ENCODE measurements around the gene PVALEF.

The PVALEF gene

DNA sequence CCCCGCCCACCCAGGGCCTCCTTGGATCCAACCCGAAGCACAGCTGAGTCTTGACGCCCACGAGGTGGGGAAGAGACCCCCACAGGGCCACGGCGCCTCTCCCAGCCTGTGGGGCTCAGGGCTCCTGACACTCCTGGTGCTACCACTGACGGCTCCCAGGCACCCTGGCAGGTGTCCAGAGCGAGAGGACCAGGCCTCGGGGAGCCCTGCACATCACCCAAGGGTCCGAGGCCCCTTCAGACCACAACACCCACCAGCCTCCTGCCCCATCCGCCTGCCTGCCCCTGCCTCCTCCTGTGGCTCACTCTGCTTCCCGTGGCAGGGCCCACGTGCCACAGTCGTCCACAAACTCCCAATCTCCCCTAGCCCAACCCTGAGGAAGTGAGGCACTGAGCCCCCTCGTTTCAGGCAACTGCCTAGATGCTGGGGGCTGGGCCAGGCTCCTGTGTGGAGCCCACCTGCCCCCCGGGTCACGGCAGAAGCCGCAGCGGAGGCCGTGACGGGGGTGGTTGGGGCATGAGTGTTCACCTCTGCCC, 29.0 kb downstream of the PVALEF start:
- TF ChIP-seq CTCF (conservative IDR thresholded peaks at IDR 0.05; ENCODE audit: low read depth, low read length), result no peak
- no peak for DNase-seq (ENCODE audit: low read depth)
- H3K4me3 ChIP-seq (ENCODE audit: low read length), result no peak overlapping the region

DNA sequence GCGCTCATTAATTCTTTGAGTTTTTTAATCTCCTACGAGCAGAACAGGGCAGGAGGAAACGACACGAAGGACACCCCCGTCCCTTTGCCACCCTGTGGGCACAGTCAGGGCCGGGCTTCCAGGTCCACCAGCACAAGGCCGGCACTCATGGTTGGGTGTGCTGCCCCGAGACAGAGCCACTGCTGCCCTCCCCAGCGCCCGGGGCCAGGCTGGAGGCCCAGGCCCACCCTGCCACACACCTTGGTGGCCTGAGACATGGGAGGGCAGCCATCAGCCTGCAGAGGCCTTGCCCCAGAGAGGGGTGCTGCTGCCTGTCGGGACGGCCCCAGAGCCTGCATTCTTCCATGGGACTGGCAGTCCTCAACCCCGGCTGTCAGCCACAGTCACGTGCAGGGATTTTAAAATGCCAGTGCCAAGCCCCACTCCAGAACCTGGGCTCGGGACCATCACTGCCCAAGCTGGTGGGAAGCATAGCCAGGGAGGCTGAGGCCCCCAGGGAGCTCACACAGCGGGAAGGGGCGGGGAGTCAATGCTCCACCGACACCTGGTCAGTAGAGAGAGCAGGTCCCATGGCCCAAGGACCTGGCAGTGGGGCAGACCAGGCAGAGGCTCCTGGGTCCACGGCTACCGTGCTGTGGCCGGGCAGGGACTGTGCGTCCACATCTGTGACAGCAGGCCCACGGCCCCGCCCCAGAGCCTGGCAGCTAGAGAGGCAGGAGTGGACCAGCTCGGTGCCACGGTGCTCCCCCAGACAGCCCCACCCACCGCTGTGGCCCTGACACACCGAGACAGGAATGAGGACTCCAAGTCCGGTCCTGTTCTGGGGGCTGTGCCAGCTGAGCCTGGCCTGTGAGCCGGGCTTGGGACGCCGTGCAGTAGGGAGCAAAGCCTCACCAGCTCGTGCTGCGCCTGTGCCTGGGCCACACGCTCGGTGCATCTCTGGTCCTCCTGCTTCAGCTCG, 29.9 kb downstream of the PVALEF start:
- TF ChIP-seq CTCF (conservative IDR thresholded peaks at IDR 0.05; ENCODE audit: low read depth, low read length), result no peak
- DNase-seq (ENCODE audit: low read depth), result no peak
- no peak overlapping the region for H3K4me3 ChIP-seq (ENCODE audit: low read length)

GRCh38 chr17:81195941-81196495, 30.7 kb downstream of the PVALEF start:
- TF ChIP-seq CTCF (conservative IDR thresholded peaks at IDR 0.05; ENCODE audit: low read depth, low read length), result no peak
- no peak for DNase-seq (ENCODE audit: low read depth)
- no peak overlapping the region for H3K4me3 ChIP-seq (ENCODE audit: low read length)

GRCh38 chr17:81196505-81197408, 31.4 kb downstream of the PVALEF start:
- no peak overlapping the region for H3K4me3 ChIP-seq (ENCODE audit: low read length)
- TF ChIP-seq CTCF (conservative IDR thresholded peaks at IDR 0.05; ENCODE audit: low read depth, low read length), result no peak
- DNase-seq (ENCODE audit: low read depth), result no peak

DNA sequence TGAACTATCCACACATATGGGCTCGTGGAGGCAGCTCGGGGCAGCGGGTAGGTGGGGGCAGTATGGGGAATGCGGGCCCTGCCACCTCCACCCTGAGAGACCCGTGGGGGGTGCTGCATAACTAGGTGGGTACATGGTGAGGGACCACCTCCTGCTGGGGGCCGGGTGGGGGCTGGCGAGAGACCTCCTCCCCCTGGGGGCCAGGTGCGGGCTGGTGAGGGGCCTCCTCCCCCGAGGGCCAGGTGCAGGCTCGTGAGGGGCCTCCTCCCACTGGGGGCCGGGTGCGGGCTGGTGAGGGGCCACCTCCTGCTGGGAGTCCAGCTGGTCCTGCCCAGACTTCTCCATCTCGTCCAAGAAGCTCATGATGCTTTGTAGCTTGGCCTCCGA, 32.1 kb downstream of the PVALEF start:
- no peak overlapping the region for H3K4me3 ChIP-seq (ENCODE audit: low read length)
- TF ChIP-seq CTCF (conservative IDR thresholded peaks at IDR 0.05; ENCODE audit: low read depth, low read length), result no peak
- DNase-seq (ENCODE audit: low read depth), result no peak

GRCh38 chr17:81197831-81198490, 32.7 kb downstream of the PVALEF start:
- TF ChIP-seq CTCF (conservative IDR thresholded peaks at IDR 0.05; ENCODE audit: low read depth, low read length), result no peak
- H3K4me3 ChIP-seq (ENCODE audit: low read length), result no peak overlapping the region

More at GRCh38 chr17:81197831-81198490, 32.7 kb downstream of the PVALEF start:
- no peak for DNase-seq (ENCODE audit: low read depth)

Measured in retinal pigment epithelial cell (primary cell).